ENCODE measurements around the gene RASD1.

GRCh38 chr17:17492571-17492970, 3.6 kb downstream of the RASD1 start:
- TF ChIP-seq REST (IDR thresholded peaks at IDR 0.05; ENCODE audit: low read depth) (no peak), ATF3 (IDR thresholded peaks at IDR 0.05) (no peak), POLR2A (IDR thresholded peaks at IDR 0.05; ENCODE audit: borderline replicate concordance, extremely low read depth, insufficient read depth, insufficient read length) (no peak), CTCF (IDR thresholded peaks at IDR 0.05 in 2 of 3, conservative IDR thresholded peaks at IDR 0.05 in 1 of 3; ENCODE audit: borderline replicate concordance in 1 of 3, insufficient read depth in 1 of 3, low read depth in 2 of 3, low read length in 2 of 3) (no peak), SIN3A (IDR thresholded peaks at IDR 0.05; ENCODE audit: low read depth) (no peak), CEBPB (IDR thresholded peaks at IDR 0.05; ENCODE audit: low read depth) (no peak), ZFX (IDR thresholded peaks at IDR 0.05) (no peak), ZNF274 (IDR thresholded peaks at IDR 0.05; ENCODE audit: low read depth, low read length) (no peak), CBX3 (IDR thresholded peaks at IDR 0.05; ENCODE audit: low read depth) (no peak), EZH2 (IDR thresholded peaks at IDR 0.05) (no peak), SRF (IDR thresholded peaks at IDR 0.05; ENCODE audit: low read depth) (no peak), RAD21 (IDR thresholded peaks at IDR 0.05; ENCODE audit: low read depth) (no peak), YY1 (IDR thresholded peaks at IDR 0.05; ENCODE audit: extremely low read depth, insufficient replicate concordance, low read depth, low read length) (no peak), POLR2AphosphoS5 (IDR thresholded peaks at IDR 0.05; ENCODE audit: low read depth, low read length) (no peak)

Measured in HCT116 (cell line).